Aorta (tissue), 5 donors: ENCODE measurements around the gene KLF12. TPM values are rescaled to one million over a fixed set of nuclear protein-coding genes. Genes with fewer than 3 reads are reported as not detected.

Experiments used
- ATAC-seq: fragments of 200-7000 bp; cut with Tn5 transposase; one replicate; pipeline ENCODE4 v1.9.1; 2022; ENCODE audit warnings: moderate library complexity; ENCODE audit not compliant: low FRiP score
- DNase-seq, 2 donors: peaks; one replicate each; pipeline ENCODE4 v3.0.0-alpha.2; 2020
- H3K27ac ChIP-seq, 2 donors: one replicate each; pipeline ENCODE4 v1.5.1; 2013; ENCODE audit warnings: low read length in 2 of 2, mild to moderate bottlenecking in 2 of 2, moderate library complexity in 2 of 2, control low read depth in 1 of 2, inconsistent platforms in 1 of 2, low read depth in 1 of 2
- H3K27me3 ChIP-seq, 2 donors: one replicate each; pipeline ENCODE4 v1.6.1; 2013; ENCODE audit warnings: control low read depth in 1 of 2, low read length in 1 of 2, mild to moderate bottlenecking in 1 of 2, moderate library complexity in 1 of 2; ENCODE audit not compliant: insufficient read depth in 2 of 2, control insufficient read depth in 1 of 2
- H3K36me3 ChIP-seq, 2 donors: one replicate each; pipeline ENCODE4 v1.6.1; 2013; ENCODE audit warnings: control low read depth in 1 of 2, low read length in 1 of 2, mild to moderate bottlenecking in 1 of 2; ENCODE audit not compliant: insufficient read depth in 2 of 2, control insufficient read depth in 1 of 2
- H3K4me1 ChIP-seq, 2 donors: one replicate each; pipeline ENCODE4 v1.6.1; 2013; ENCODE audit warnings: low read length in 2 of 2, control low read depth in 1 of 2, mild to moderate bottlenecking in 1 of 2, moderate library complexity in 1 of 2; ENCODE audit not compliant: insufficient read depth in 2 of 2, control insufficient read depth in 1 of 2
- H3K4me3 ChIP-seq, 2 donors: one replicate each; pipeline ENCODE4 v1.5.1; 2013; ENCODE audit warnings: low read length in 2 of 2, control low read depth in 1 of 2, mild to moderate bottlenecking in 1 of 2
- H3K9me3 ChIP-seq: one replicate; pipeline ENCODE4 v1.6.1; 2013; ENCODE audit warnings: mild to moderate bottlenecking, low read length; ENCODE audit not compliant: control insufficient read depth
- WGBS, 2 donors: extraction: QIAGEN DNeasy Blood & Tissue Kit; methylation state at CpG; one replicate each; pipeline ENCODE4 v1.1.7; 2013; 5-methylcytosine and 5-hydroxymethylcytosine counted together
- intact Hi-C, 2 donors: fragments of 100-400 bp; cut with DNase I; formaldehyde crosslinking; loops; one replicate each; pipeline versions ENCODE4 v1.14.2 to v1.15.0; 2022
- polyA plus RNA-seq, 2 donors: library from polyadenylated mRNA; stranded (reverse); fragments of 200-250 nt; gene quantifications; one replicate each; pipeline ENCODE4 v1.2.3, GENCODE V29; 2013
- total RNA-seq, 2 donors: library from RNA; stranded (reverse); fragmentation: NEBNext Ultra II Directional; extraction: Animal tissue kit (Norgen Biotek cat#: 25700); gene quantifications; one replicate each; pipeline ENCODE4 v1.2.1, GENCODE V29; 2021
- donor health status: healthy with polysubstance abuse.
- donor health status: Bipolar disorder and iron deficiency.
- donor health status: DM: no; HTN: no; CAD: no.
- donor health status: DM: no; HTN: no; CAD: no.
- donor health status: DM: yes; HTN: yes; CAD: no.

KLF12 gene
- total and polyA plus RNA-seq, 4 donors, result 2.5 to 30.9 (median 16.9) TPM

GRCh38 chr13:74103196-74103595, 31.0 kb downstream of the KLF12 start:
- Histone ChIP-seq H3K27me3 (no peaks in the 10 kb centered on the region), H3K4me3 (no peak overlapping the region), H3K9me3 (no peaks in the 10 kb centered on the region), H3K36me3 (no peaks in the 10 kb centered on the region), H3K4me1 (peaks cover 3 to 7% of the 10 kb centered on the region in 2 donors), H3K27ac (no peak overlapping the region)
- WGBS, 2 donors, result 85 to 87% methylated on average over 6 of the region's 6 CpGs
- DNase-seq (no peak), ATAC-seq (no peak)
- intact Hi-C loops, result no loop called here

- Histone ChIP-seq H3K4me1 (peaks cover 3 to 7% of the 10 kb centered on the region in 2 donors), H3K36me3 (no peaks in the 10 kb centered on the region), H3K27me3 (no peaks in the 10 kb centered on the region), H3K9me3 (no peaks in the 10 kb centered on the region), H3K4me3 (no peak overlapping the region), H3K27ac (no peak overlapping the region)
- WGBS, 2 donors, result 73 to 83% methylated on average over 1 of the region's 1 CpG
- intact Hi-C loops, result no loop called here
- DNase-seq (no peak), ATAC-seq (no peak)
These were observed 31.5 kb downstream of the KLF12 start for GRCh38 chr13:74102691-74103090.

- Histone ChIP-seq H3K27ac (no peak overlapping the region), H3K4me1 (peaks cover 3 to 7% of the 10 kb centered on the region in 2 donors), H3K4me3 (no peak overlapping the region), H3K27me3 (no peaks in the 10 kb centered on the region), H3K9me3 (no peaks in the 10 kb centered on the region), H3K36me3 (no peaks in the 10 kb centered on the region)
- DNase-seq (no peak), ATAC-seq (no peak)
- intact Hi-C loops, result no loop called here
- WGBS, 2 donors, result 84 to 94% methylated on average over 1 of the region's 1 CpG
These were observed 32.8 kb downstream of the KLF12 start for GRCh38 chr13:74101436-74101835.

GRCh38 chr13:74098077-74098476, 36.1 kb downstream of the KLF12 start:
- Histone ChIP-seq H3K9me3 (no peaks in the 10 kb centered on the region), H3K27me3 (no peaks in the 10 kb centered on the region), H3K4me1 (peaks cover 3% of the 10 kb centered on the region in 2 donors), H3K4me3 (no peak overlapping the region), H3K27ac (no peak overlapping the region), H3K36me3 (no peaks in the 10 kb centered on the region)
- no peak for DNase-seq
- WGBS, 2 donors, result 98 to 100% methylated on average over 1 of the region's 1 CpG
- intact Hi-C loops, result no loop called here
- no peak for ATAC-seq

GRCh38 chr13:74097116-74097515, 37.1 kb downstream of the KLF12 start:
- Histone ChIP-seq H3K27ac (no peak overlapping the region), H3K4me3 (no peak overlapping the region), H3K9me3 (no peaks in the 10 kb centered on the region), H3K4me1 (peaks cover 3% of the 10 kb centered on the region in 2 donors), H3K36me3 (no peaks in the 10 kb centered on the region), H3K27me3 (no peaks in the 10 kb centered on the region)
- ATAC-seq (no peak), DNase-seq (no peak)
- WGBS, 2 donors, result 17 to 25% methylated on average over 1 of the region's 1 CpG
- intact Hi-C loops, result no loop called here

- no peak for DNase-seq
- no peaks in the 10 kb centered on the region for H3K9me3 ChIP-seq
- peaks cover 0 to 3% of the 10 kb centered on the region in 2 donors for H3K4me1 ChIP-seq
- H3K27ac ChIP-seq, result no peak overlapping the region
- no peak overlapping the region for H3K4me3 ChIP-seq
- intact Hi-C loops, result no loop called here
- no peaks in the 10 kb centered on the region for H3K36me3 ChIP-seq
- no peak for ATAC-seq
- no peaks in the 10 kb centered on the region for H3K27me3 ChIP-seq
These were observed 40.5 kb downstream of the KLF12 start for GRCh38 chr13:74093691-74094090.

GRCh38 chr13:74092711-74093110, 41.5 kb downstream of the KLF12 start:
- DNase-seq, result no peak
- intact Hi-C loops, result no loop called here
- no peaks in the 10 kb centered on the region for H3K36me3 ChIP-seq
- peaks cover 0 to 3% of the 10 kb centered on the region in 2 donors for H3K4me1 ChIP-seq
- H3K27ac ChIP-seq, result no peak overlapping the region
- H3K9me3 ChIP-seq, result no peaks in the 10 kb centered on the region
- H3K27me3 ChIP-seq, result no peaks in the 10 kb centered on the region
- 80% methylated on average over 3 of the region's 3 CpGs for WGBS, 2 donors
- H3K4me3 ChIP-seq, result no peak overlapping the region
- ATAC-seq, result no peak

- no peak for DNase-seq
- Histone ChIP-seq H3K4me3 (no peak overlapping the region), H3K27ac (no peak overlapping the region), H3K36me3 (no peaks in the 10 kb centered on the region), H3K27me3 (no peaks in the 10 kb centered on the region), H3K9me3 (no peaks in the 10 kb centered on the region), H3K4me1 (peaks cover 0 to 5% of the 10 kb centered on the region in 2 donors)
- 71 to 76% methylated on average over 4 of the region's 4 CpGs for WGBS, 2 donors
- no peak for ATAC-seq
- intact Hi-C loops, result no loop called here
These were observed 43.2 kb downstream of the KLF12 start for GRCh38 chr13:74090869-74091605.

- H3K27ac ChIP-seq, result no peak overlapping the region
- no peak overlapping the region for H3K4me3 ChIP-seq
- 96 to 97% methylated on average over 3 of the region's 3 CpGs for WGBS, 2 donors
- DNase-seq (no peak), ATAC-seq (no peak)
- intact Hi-C loops, result no loop called here
- no peaks in the 10 kb centered on the region for H3K36me3 ChIP-seq
- no peaks in the 10 kb centered on the region for H3K27me3 ChIP-seq
- no peaks in the 10 kb centered on the region for H3K9me3 ChIP-seq
- H3K4me1 ChIP-seq, result peaks cover 0 to 5% of the 10 kb centered on the region in 2 donors
These were observed 43.8 kb downstream of the KLF12 start for GRCh38 chr13:74090397-74090796.
